T47D (cell line): ENCODE results near the gene VPS37D.

ENCODE experiments used
- DNase-seq, 2 experiments: peaks; one replicate each; pipeline versions ENCODE4 v3.0.0 to v3.0.0-alpha.2; 2011 to 2012; ENCODE audit warnings: low read depth in 1 of 2, low spot score in 1 of 2
- JUND ChIP-seq: IDR thresholded peaks from 2 replicates; pipeline ENCODE4 v1.6.1; 2012; ENCODE audit warnings: low read depth
- in situ Hi-C: cut with HindIII; loops from 2 replicates; pipeline ENCODE4 v1.10.0; 2016; ENCODE audit warnings: low sequenced_read_pairs, low pct_unique_long_range_greater_than_20kb

Gene VPS37D

GRCh38 chr7:73721377-73721817, 53.8 kb downstream of the VPS37D start:
- no peak for TF ChIP-seq JUND
- DNase-seq = peak in 1 of 2 experiments; percentile 37
- in situ Hi-C loops = no loop called here
